NCI-H1417 treated with DMSO at 0.1 percent for 48 hours (cell line): ENCODE results near the gene ZNF652.

Experiments used
- DNase-seq: peaks from one replicate; lab custom pipeline; 2025; lab: John Stamatoyannopoulos, UW

ZNF652 gene

DNA sequence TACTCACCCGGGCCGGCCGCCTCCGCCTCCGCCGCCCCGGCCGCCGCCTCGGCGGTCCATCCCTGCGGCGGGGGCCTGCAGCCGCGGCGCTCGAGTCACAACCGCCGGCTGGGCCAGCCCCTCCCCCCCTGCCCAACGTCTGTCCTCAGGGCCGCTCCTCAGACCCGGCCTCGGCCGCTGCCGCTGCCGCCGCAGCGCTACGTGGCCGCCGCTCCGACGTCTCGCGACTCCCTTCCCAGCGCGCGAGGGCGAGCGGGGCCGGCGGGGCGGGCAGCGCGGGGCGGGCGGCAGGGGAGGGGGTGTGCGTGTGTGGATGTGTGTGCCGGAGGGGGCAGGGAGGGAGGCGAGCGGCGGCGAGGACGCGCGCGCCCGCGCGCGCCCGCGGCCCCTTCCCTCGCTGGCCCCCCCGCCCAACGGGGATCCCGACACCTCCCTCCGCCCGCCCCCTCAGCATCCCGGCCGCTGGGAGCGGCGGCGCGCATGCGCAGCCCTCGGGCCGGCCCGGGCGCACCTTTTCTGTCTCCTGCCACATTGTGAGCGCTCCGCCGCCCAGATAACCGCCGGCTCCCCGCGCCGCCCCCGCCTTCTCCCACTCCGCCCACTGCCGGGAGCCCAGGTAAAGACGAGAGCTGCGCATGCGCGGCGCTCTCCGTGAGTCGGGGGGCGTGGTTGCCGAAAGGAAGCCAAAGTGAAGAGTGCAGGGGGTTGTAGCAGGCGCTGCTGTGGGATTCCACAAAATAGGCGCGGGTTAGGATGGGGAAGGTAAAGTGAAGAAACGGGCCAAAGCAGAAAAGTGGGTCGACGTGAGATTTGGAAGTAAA lies at the start of gene ZNF652:
TSS of gene ZNF652 (minus strand) at position 349 of the 821 bp plus-strand sequence. CDS start 44,525 bp downstream, outside the sequence.
- DNase-seq = peak; percentile 65

GRCh38 chr17:49409066-49409465 lies 47.0 kb upstream of the ZNF652 start:
- no peak for DNase-seq

- DNase-seq = peak; percentile 63
Observed at GRCh38 chr17:49407981-49408501, 46.0 kb upstream of the ZNF652 start.

- DNase-seq = no peak
Observed at GRCh38 chr17:49407086-49407485, 45.0 kb upstream of the ZNF652 start.

DNA sequence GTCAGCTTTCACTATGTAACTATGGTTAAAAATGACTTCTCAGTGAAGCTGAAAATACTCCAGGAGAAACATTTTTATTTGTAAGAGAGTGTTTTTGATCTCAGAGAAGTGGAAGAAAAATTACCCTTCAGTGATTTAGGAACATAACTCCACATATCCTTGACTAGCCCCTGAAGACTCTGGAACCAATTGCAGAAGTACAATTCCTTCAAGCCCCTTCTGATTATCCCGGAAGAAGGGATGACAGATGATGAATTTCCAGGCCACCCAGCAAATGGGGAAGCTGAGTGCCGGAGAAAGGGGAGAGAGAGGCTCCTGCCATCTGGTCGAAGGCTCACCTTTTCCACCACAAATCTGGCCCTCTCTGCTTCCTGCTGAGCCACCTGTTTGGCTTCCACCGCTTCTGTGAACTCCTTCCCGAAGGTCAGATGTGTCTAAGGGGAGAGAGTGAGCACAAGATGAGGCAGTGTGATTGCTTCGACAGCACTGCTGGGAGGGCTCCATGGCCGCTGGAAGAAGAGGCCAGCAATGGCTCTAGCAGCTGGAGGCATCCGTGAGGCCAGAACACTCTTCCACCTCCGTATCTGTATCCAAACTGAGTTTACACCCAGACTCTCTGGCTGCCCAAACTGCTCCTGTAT lies 44.5 kb upstream of the ZNF652 start:
- no peak for DNase-seq

DNA sequence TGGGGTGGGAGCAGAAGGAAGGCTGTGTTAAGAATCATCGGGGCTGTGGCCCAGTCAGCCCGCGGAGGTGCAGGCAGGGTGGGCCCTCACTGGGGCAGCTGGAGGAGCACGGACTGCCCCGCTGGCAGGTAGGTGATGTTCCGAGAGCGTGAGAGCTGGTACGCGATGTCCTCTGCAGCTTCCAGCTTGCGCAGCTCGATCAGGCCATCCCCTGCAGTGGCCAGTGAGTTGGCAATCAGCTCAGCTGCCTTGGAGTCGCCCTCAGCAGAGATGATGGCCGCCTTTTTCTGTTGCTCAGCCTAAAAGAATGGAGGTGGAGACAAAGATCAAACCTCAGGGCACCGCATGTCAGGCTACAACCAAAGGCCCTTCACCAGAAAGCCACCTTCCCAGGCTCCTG lies 42.9 kb upstream of the ZNF652 start:
- DNase-seq = no peak

GRCh38 chr17:49404361-49404760 lies 42.3 kb upstream of the ZNF652 start:
- no peak for DNase-seq

DNA sequence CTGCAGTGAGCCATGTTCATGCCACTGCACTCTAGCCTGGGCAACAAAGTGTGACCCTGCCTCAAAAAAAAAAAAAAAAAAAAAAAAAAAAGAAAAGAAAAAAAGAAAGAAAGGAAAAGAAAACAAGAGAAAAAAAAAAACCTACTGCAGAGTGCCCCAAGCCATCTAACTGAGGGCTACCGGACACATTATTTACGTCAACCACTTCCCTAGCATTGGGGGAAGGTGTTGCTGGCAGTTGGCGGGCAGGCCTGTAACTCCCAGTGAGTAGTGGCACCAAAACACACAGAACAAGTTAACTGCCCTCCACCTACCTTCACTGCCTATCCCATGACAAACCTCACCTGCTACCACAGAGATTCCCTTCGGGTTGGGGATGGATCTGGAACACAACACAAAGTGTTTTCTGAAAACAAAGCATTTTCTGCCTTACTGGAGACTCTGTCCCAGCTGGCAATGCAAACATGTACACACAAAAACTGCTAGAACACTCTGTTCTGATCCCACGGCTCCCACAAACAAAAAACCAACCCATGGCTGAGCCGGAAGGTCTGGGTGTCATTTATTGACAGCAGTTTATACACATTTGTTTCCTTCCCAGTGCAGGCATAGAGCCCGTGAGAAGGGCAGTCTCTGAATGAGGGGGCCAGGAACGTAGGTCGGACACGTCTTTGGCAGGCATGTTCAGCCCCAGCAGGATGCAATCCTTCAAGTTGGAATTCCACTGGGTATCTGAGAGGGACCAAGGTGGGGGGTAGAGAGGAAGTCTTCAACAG lies 41.7 kb upstream of the ZNF652 start:
- DNase-seq = no peak

GRCh38 chr17:49402706-49403105 lies 40.7 kb upstream of the ZNF652 start:
- DNase-seq = no peak

- no peak for DNase-seq
Observed at GRCh38 chr17:49401971-49402611, 40.0 kb upstream of the ZNF652 start.

DNA sequence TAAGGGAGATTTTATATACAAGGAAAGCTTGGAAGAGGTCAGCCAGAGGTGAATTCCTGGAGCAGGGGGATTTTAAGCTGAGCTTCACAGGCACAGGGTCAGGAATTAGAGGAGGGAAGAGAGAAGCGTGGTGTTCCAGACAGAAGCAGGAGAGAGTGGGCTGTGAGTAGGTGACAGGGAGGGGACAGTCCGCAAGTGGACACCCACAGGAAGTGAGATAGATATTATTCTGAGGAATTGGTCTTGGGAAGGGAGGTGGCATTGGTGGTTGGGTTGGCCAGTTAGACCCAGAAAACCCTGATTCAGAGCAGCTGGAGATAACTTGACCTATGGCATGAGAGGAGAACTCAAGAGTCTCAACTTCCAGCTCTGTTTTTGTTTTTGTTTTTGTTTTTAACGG lies 37.9 kb upstream of the ZNF652 start:
- no peak for DNase-seq

DNA sequence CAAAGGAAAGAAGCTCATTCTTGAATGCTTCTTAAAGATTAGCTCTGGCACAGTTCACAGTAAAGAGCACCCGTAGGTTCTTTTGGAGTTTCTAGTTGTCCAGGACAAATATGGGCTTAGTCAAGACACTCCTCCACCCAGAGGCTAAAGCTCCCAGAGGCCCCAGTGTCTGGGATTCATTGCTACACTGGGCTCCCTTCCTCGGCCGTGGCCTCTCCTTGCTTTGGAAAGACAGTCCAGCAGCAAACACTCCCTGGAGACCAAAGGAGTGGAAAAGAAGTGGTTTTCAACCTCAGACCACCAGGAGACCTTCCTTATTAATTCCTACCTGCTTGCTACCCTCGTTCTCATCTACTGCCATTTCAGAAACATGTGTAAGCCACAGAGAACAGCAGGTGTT lies 35.5 kb upstream of the ZNF652 start:
- DNase-seq = no peak

GRCh38 chr17:49393491-49394255 lies 31.6 kb upstream of the ZNF652 start:
- DNase-seq = no peak

DNA sequence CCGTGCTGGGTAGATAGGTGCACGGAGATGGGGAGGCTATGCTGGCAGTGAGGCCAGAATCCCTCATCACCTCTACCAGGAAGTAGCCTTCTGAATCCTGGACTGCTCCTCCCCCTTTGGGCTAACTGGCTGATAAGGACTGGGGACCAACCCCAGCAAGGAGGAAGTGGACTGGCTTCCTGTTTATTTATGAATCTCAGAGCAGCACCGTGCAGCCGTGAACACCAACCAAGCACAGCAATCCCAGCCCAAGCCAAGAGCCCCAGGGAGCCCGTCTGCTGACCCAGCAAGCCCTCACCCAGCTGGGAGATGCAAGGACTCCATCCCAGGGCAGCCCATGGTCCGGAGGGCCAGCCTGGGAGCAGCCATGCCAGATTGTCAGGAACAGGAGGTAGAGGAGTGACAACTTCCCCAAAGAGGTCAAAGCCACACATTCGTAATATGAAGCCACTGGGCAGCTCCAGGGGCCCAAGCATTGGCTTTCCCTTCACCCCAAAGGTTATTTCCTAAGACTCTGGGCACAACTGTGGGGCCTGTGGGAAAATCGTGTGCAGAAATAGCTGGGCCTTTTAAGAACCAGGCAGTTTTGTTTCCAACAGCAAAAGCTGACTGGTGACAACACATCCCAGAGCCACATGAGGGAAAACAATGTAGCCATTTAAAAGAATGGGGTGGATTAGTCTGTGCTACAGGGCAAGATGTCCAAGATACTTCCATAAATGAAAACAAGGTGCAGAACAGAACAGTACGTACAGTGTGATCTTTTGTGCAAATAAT lies 28.7 kb upstream of the ZNF652 start:
- DNase-seq = no peak

DNA sequence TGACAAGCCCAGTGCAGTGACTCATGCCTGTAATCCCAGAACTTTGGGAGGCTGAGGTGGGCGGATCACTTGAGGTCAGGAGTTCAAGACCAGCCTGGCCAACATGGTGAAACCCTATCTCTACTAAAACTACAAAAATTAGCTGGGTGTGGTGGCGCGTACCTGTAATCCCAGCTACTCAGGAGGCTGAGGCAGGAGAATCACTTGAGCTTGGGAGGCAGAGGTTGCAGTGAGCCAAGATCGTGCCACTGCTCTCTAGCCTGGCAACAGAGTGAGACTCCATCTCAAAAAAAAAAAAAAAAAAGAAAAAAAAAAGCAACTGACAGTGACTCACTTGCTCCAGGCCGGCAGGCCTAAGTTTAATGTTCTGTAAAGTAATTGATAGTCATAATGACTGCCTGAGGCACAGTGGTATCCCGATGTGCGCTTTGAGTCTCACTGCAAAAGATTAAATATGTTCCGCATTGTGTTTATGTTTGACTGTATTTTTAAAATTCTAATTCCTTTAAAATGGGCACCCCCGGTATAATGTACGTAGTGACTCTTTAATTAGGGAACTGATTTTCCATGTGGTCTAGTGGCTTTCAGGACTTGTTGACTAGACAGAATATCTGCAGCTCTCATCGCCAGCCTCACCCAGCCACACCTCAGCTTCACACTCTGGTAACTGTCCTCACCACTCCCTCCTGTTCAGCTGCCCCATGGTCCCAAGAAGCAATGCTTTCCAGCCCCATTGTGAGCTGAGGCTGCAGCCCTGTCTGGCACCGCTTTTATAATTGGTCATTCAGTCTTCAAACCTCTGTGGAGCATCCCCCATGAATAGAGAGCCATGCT lies 27.7 kb upstream of the ZNF652 start:
- peak; percentile 44 for DNase-seq

- no peak for DNase-seq
Observed at GRCh38 chr17:49388692-49389513, 26.9 kb upstream of the ZNF652 start.

DNA sequence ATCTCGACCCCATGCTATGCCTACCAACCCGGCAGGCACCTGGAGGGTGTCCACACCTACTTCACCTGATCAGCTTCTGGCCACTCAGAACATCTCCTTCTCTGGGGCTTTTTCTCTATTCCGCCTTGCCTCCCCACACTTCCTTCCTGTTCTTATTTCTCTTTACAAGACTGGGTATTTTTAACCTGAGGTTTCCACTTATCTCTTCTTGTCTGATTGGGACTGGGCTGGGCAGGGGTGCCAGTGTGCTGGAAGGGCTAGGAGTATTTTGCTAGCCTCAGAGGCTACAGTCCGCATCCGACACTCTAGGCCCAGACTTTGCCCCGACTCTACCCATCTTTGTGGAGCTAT lies 26.2 kb upstream of the ZNF652 start:
- no peak for DNase-seq

- no peak for DNase-seq
Observed at GRCh38 chr17:49387498-49388289, 25.6 kb upstream of the ZNF652 start.
